GM19099 (cell line): ENCODE data around the gene EVI5.

ENCODE experiments used
- POLR2A ChIP-seq: IDR thresholded peaks from 3 replicates; pipeline ENCODE4 v1.6.1; 2011; ENCODE audit warnings: low read depth; ENCODE audit not compliant: insufficient read length; ENCODE audit errors: extremely low read depth

EVI5 gene

GRCh38 chr1:92805216-92805615 is 20.3 kb upstream of the EVI5 start:
- TF ChIP-seq POLR2A = no peak

- no peak for TF ChIP-seq POLR2A
Measured at GRCh38 chr1:92804721-92805201, 19.9 kb upstream of the EVI5 start.

GRCh38 chr1:92803140-92803887 is 18.4 kb upstream of the EVI5 start:
- no peak for TF ChIP-seq POLR2A

GRCh38 chr1:92797961-92798360 is 13.1 kb upstream of the EVI5 start:
- no peak for TF ChIP-seq POLR2A

- TF ChIP-seq POLR2A = no peak
Measured at GRCh38 chr1:92797297-92797696, 12.4 kb upstream of the EVI5 start.

GRCh38 chr1:92795166-92795565 is 10.3 kb upstream of the EVI5 start:
- TF ChIP-seq POLR2A = no peak

- TF ChIP-seq POLR2A = no peak
Measured at GRCh38 chr1:92792340-92792782, 7.5 kb upstream of the EVI5 start.

- no peak for TF ChIP-seq POLR2A
Measured at GRCh38 chr1:92791487-92792066, 6.7 kb upstream of the EVI5 start.

GRCh38 chr1:92790867-92791266 is 6.0 kb upstream of the EVI5 start:
- TF ChIP-seq POLR2A = no peak

- no peak for TF ChIP-seq POLR2A
Measured at GRCh38 chr1:92790081-92790480, 5.2 kb upstream of the EVI5 start.

GRCh38 chr1:92786111-92786901 is 1.4 kb upstream of the EVI5 start:
- TF ChIP-seq POLR2A = no peak

GRCh38 chr1:92784021-92784638 is 778 bp downstream of the EVI5 start:
- TF ChIP-seq POLR2A = no peak

GRCh38 chr1:92778376-92778775 is 6.5 kb downstream of the EVI5 start:
- TF ChIP-seq POLR2A = no peak

GRCh38 chr1:92774407-92774806 is 10.5 kb downstream of the EVI5 start:
- no peak for TF ChIP-seq POLR2A

- no peak for TF ChIP-seq POLR2A
Measured at GRCh38 chr1:92769856-92770255, 15.1 kb downstream of the EVI5 start.
